Measurements from ENCODE around the gene C1GALT1.

C1GALT1 gene

DNA sequence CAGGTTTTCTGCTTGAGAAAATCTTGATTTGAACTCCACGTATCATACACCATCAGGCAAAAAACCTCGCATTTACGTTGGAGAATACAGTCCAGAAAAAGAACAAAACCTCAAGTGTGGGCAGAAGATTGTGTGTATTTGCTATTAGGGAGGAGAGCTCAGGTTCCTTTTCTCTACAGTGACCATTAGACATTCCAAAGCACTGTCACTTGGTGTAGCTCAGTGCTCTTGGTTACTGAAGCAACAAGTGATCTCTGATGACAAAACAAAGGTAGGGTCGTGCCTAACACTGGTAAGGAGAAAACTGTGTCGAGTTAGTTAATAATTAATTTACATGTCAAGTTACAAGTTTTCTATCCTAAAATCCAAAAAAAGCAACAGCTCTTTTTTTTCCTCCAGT lies 72.6 kb downstream of the C1GALT1 start:
- DNase-seq (ENCODE audit: low read depth, low spot score), result no peak
- ChIA-PET CTCF (no interaction called here), POLR2A (no interaction called here)
- H3K4me3 ChIP-seq (ENCODE audit: low read depth, low read length), result no peak overlapping the region
- TF ChIP-seq, protein P1, sequence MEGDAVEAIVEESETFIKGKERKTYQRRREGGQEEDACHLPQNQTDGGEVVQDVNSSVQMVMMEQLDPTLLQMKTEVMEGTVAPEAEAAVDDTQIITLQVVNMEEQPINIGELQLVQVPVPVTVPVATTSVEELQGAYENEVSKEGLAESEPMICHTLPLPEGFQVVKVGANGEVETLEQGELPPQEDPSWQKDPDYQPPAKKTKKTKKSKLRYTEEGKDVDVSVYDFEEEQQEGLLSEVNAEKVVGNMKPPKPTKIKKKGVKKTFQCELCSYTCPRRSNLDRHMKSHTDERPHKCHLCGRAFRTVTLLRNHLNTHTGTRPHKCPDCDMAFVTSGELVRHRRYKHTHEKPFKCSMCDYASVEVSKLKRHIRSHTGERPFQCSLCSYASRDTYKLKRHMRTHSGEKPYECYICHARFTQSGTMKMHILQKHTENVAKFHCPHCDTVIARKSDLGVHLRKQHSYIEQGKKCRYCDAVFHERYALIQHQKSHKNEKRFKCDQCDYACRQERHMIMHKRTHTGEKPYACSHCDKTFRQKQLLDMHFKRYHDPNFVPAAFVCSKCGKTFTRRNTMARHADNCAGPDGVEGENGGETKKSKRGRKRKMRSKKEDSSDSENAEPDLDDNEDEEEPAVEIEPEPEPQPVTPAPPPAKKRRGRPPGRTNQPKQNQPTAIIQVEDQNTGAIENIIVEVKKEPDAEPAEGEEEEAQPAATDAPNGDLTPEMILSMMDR (IDR thresholded peaks at IDR 0.05; ENCODE audit: insufficient read depth, low read length, missing control alignments), result no peak

DNA sequence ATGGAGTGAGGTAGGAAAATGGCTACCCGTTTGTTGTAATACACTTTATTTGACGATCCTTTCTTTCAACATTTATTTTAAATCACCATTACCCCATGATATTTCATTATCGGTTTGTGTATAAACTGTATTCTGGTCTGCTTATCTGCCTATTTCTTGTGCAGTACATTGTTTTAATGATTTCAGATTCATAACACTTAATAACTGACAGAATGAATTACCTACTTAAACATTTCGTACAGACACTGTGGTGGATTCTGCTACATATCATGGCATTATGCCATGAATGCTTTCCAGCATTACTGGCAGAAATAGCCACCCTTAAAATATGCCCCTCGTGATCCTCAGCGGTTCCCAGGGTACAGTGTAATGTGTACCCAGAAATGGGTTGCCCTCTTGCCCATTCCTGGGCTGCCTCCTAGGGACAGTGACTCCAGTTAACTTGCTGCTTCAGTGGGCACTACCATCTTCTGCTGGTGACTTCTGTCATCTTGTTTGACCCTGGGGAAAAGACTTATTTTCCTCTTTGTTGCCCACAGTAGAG lies 74.5 kb downstream of the C1GALT1 start:
- TF ChIP-seq, protein P1 (IDR thresholded peaks at IDR 0.05; ENCODE audit: insufficient read depth, low read length, missing control alignments), result no peak
- no peak for DNase-seq (ENCODE audit: low read depth, low spot score)
- ChIA-PET CTCF (no interaction called here), POLR2A (no interaction called here)
- H3K4me3 ChIP-seq (ENCODE audit: low read depth, low read length), result no peak overlapping the region

DNA sequence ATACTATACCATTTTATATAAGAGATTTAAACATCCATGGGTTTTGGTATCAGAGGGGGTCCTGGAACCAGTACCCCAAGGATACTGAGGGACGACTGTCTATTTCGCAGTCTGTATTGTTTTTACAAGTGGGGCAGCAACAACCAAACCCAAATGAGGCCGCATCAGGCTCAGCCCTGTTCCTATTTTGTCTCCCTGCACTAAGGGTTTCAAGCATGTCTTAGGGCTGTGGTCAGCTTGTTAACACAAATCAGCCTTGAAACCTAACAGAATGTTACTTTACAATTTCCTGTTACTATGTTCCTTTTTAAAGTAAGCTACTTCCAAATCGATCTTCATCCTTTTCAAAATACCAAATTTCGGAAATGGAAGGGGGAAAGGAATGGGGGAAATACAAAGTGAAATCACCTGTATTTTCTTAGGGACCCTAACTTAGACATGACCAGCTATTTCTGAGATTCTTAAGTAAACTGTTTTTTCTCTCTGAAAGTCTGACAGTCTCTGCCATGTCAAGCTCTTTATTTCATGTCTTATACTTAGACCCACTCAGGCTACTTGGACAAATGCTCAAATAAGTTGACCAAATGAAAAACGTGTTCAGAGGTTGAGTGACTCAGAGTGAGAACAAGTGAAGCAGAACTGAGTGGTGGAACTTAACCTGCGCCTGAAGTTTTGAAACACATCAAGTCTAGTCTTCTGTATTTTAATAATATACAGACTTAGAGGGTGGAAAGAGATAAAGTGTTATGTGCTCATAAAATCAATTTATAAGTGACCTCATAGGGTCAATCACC lies 75.8 kb downstream of the C1GALT1 start:
- no peak overlapping the region for H3K4me3 ChIP-seq (ENCODE audit: low read depth, low read length)
- CTCF ChIA-PET, result no interaction called here
- POLR2A ChIA-PET, result no interaction called here
- TF ChIP-seq, protein P1 (IDR thresholded peaks at IDR 0.05; ENCODE audit: insufficient read depth, low read length, missing control alignments), result no peak
- DNase-seq (ENCODE audit: low read depth, low spot score), result no peak

DNA sequence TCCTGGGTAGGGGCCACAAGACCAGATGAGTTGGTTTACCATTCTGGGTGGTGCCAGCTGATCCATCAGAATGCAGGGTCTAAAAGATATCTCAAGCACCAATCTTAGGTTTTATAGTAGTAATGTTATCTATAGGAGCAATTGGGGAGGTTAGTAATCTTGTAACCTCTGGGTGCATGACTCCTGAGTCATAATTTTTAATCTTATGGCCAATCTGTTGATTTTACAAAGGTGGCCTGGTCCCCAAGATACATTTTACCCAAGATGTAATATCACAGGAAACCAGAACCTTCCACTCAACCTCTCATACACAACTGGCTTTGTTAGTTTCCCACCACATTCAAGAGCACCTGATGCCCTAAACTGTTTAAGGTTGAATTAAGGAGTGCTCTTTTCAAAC lies 79.5 kb downstream of the C1GALT1 start:
- no peak overlapping the region for H3K4me3 ChIP-seq (ENCODE audit: low read depth, low read length)
- ChIA-PET POLR2A (no interaction called here), CTCF (no interaction called here)
- TF ChIP-seq, protein P1 (IDR thresholded peaks at IDR 0.05; ENCODE audit: insufficient read depth, low read length, missing control alignments), result no peak
- DNase-seq (ENCODE audit: low read depth, low spot score), result no peak

DNA sequence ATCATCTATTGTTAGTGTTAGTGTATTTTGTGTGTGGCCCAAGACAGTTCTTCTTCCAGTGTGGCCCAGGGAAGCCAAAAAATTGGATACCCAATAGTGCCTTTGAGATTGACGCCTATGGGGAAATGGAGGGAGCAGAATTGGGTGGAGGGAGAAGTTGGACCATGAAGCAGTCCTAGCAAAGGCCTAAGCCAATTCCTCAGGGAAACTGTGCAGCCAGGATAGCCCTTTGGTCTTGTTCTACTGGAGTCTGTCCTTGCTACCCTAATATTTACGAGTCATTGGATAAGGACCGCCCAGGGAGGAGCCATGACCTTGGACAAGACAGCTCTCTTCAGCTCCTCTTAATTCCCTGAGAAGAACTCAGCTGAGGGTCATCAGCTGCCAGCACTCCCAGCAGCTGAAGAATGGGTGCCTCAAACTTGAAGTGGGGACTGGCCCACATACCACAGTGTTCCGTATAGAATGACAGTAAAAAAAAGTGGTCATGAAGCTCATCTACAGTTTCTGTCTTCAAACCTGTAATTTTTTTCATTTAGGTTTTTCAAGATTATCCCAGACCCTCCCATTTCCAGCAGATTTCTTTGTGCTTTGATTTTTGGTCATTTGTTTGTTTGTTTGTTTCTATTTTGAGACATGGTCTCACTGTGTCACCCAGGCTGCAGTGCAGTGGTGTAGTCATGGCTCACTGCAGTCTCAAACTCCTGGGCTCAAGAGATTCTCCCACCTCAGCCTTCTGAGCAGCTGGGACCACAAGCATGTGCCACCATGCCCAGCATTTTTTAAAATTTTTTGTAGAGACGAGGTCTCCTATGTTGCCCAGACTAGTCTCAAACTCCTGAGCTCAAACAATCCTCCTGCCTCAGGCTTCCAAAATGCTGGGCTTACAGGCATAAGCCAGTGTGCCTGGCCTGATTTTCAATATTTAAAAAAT lies 81.2 kb downstream of the C1GALT1 start:
- no peak overlapping the region for H3K4me3 ChIP-seq (ENCODE audit: low read depth, low read length)
- DNase-seq (ENCODE audit: low read depth, low spot score), result no peak
- POLR2A ChIA-PET, result no interaction called here
- TF ChIP-seq, protein P1 (IDR thresholded peaks at IDR 0.05; ENCODE audit: insufficient read depth, low read length, missing control alignments), result no peak
- CTCF ChIA-PET, result interaction anchor here (1.5 kb wide), 1 partner anchor 159 kb away, joined by 4 read pairs; no protein-coding TSS in a partner anchor

Data from AG04449 (cell line).